Purkinje cell (primary cell): ENCODE measurements around the gene NR2E1. TPM values are rescaled to one million over a fixed set of nuclear protein-coding genes. Genes with fewer than 3 reads are reported as not detected.

Experiments
- polyA plus RNA-seq: library from polyadenylated mRNA; unstranded; fragments of >200 nt; fragmentation: Nextera tagmentation; gene quantifications from 2 replicates; pipeline ENCODE4 v1.2.1, GENCODE V29; 2014

NR2E1 gene
- not detected in 2 replicates for polyA plus RNA-seq

DNA sequence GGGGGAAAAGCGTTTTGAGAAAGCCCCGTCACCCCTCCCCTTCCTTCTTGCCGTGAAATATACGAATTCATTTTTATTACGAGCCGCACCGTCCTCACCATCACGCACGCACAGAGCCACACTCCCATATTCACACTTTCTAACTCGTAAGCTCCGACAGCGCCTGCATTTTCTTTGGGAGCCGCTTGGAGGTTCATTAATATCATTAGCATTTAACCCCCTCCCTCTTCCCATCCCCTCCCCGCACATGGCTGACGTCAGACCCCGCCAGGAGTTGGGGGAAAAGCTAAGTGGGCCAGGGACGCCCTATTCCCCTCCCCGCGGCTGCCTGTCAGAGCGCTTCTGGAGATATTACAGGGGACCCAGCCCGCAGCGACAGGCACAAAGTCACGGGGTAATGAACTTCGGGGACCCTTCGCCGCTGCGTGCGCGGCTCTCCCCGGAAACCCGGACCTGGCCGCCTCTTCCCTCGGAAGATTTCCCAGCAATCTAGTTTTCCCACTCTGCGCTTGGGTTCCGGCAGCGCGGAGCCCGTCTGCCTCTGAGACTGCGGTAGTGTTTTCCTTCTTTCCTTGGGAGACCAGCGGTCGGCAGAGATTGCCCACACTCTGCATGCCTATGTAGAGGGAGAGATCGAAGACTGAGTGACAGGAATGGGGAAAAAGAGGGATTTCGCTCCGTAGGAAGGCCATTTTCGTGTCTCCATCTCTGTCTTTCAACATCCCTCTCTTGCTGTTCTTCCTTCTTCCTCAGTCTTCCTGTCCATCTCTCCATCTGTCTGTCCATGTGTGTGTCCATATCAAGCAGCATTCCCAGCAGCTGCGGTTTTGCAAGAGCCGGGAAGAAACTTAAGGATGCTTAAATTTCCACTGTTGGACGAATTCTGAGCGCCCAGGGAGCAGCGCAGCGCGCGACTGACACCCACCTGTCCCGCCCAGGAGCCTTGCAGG is at the start of gene NR2E1:
Gene NR2E1, plus strand, starts transcription at position 309 of the 950 bp plus-strand sequence. CDS start 744 bp downstream, outside the sequence.

Other genes starting within 250 kb of the NR2E1 start
- gene SEC63, start 207.8 kb upstream of the NR2E1 start, polyA plus RNA-seq = 75.9 and 78.3 TPM in 2 replicates
- gene OSTM1, start 91.3 kb upstream of the NR2E1 start, polyA plus RNA-seq = 82.2 and 103 TPM in 2 replicates
- gene SNX3, start 95.0 kb downstream of the NR2E1 start, polyA plus RNA-seq = 409 and 427 TPM in 2 replicates
- 5.0 and 16.1 TPM in 2 replicates for gene AFG1L, start 129.0 kb downstream of the NR2E1 start, polyA plus RNA-seq